ENCODE measurements around the gene CABS1.

CABS1 gene

GRCh38 chr4:70334681-70335080 is at the start of gene CABS1:
Gene CABS1, plus strand, starts transcription at chr4:70334981. Its CDS starts 59 bp downstream, at chr4:70335040.
- DNase-seq (ENCODE audit: low read depth in 1 of 2, low spot score in 1 of 2): no peak

- no peak for DNase-seq (ENCODE audit: low read depth in 1 of 2, low spot score in 1 of 2)
Measured at GRCh38 chr4:70288651-70289050, 46.1 kb upstream of the CABS1 start.

DNA sequence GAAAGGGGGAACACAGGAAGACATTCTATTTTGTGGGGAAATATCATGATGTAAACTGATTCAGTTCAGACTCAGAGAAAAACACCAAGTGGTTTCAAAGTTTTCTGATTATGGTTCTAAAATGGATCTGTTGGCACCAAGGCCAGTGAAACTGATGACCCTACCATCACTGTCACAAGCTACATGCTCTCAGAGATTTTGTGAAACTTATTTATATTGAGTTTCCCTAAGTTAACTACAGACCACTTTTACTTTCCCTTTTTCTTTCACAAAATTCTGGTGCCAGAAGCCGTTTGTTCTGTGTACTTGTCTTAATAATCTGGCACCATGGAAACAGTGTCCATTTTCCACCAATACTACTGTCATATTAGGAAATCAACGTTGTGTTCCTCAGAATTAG is 43.4 kb upstream of the CABS1 start:
- DNase-seq (ENCODE audit: low read depth in 1 of 2, low spot score in 1 of 2): no peak

DNA sequence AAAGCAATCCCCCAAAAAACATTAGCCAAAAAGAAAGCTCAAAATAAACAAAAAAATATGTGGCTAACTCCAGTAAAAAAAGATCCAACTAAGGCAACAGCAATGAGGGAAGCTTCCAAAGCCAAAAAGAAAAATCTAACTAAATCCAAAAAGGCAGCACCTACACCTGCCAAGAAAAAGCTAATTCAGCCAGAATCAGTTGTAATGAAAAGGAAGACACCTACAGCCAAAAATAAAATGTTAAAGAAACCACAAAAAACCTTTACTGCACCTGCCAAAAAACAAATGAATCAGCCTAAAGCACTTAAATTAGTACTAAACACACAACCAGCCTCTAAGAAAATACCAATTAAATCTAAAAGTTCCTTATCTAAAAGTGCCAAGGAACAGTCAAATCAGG is 37.2 kb upstream of the CABS1 start:
- DNase-seq (ENCODE audit: low read depth in 1 of 2, low spot score in 1 of 2): no peak

GRCh38 chr4:70298051-70298450 is 36.7 kb upstream of the CABS1 start:
- DNase-seq (ENCODE audit: low read depth in 1 of 2, low spot score in 1 of 2): no peak

DNA sequence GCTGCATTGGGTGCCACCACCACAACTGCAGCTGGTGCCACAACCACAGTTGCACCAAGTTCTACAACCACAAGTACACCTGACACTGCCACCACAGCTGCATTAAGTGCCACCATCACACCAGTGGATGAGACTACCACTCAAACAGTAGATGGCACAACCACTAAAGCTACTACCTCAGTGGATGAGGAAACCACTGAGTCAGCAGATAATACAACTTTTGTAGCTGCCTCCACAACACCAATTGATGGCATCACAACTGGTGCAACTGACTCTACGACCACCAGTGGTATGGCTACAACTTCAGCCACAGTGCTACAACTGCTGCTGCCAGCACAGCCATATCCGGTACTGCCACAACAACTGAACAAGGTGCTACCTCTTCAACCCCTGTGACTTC is 35.1 kb upstream of the CABS1 start:
- no peak for DNase-seq (ENCODE audit: low read depth in 1 of 2, low spot score in 1 of 2)

DNA sequence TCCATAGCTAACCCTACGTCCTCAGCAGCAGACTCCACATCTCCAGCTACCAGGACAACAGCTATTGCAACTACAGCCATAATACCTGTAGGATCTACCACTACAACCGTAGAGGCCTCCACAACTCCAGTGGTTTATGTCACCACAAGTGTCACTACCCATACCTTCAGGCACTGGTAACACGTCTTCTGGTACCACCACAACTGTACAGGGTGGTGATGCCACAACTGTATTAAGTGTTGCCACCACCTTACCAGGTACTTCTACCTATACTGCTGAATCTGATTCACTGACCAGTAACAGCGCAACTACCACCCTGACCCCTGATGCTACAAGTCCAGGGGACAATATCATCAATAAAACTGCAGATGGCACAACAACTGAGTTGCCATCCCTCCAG is 34.6 kb upstream of the CABS1 start:
- no peak for DNase-seq (ENCODE audit: low read depth in 1 of 2, low spot score in 1 of 2)

- no peak for DNase-seq (ENCODE audit: low read depth in 1 of 2, low spot score in 1 of 2)
Measured at GRCh38 chr4:70303090-70303489, 31.7 kb upstream of the CABS1 start.

GRCh38 chr4:70305601-70306000 is 29.2 kb upstream of the CABS1 start:
- DNase-seq (ENCODE audit: low read depth in 1 of 2, low spot score in 1 of 2): no peak

GRCh38 chr4:70306076-70306475 is 28.7 kb upstream of the CABS1 start:
- no peak for DNase-seq (ENCODE audit: low read depth in 1 of 2, low spot score in 1 of 2)

DNA sequence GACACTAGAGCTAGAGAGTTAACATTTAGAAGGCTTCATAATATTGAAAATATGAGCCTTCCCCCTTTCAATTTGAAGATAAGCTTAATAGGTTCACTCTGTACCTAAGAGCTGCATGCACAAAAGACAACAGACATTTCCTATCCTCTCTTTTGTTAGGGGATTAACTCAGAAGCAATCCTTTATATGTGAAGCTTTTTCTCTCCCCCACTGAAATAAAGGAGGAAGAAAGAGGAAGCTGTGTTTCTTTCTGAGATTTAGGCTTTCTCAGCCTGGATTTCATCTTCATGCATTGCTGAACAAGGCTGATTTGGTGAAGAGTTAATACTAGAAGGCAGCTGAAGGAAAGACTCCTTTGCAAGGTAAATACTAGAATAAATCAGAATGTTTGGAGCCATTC is 21.0 kb upstream of the CABS1 start:
- DNase-seq (ENCODE audit: low read depth in 1 of 2, low spot score in 1 of 2): no peak

DNA sequence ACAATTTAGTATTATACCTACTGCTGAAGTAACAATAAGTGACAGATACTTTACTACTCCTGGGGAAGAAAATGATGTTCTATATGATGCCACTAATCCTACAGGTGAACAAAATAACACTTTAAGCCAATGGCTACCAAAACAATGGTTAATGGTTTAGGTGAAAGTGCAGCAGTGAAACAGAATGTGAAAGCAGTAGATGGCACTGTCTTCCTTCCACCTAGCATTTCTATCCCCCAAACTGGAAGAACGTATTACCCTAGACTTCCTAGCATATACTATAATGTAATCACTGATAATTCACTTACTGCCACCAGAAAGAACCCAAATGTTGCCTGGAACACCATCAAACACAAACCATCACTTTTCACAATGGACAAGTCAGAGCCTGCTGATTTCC is 18.9 kb upstream of the CABS1 start:
- DNase-seq (ENCODE audit: low read depth in 1 of 2, low spot score in 1 of 2): no peak

DNA sequence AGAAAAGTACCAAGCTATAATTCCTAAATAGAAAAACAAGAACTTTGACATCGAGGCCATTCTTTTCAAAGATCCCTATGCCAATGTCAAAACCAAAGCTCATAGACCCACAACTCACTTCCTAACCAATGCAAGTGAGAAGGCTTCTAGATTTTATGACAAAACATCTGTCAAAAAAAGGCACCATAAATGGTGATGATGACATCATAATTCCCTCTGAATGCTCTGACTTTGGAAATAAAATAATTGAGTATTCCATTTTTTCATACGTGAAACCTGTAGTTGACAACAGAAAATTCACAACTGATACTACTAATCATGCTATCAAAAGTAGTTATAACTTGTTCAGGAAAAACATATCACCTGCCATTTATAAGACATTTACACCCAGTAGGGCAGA is 8.7 kb upstream of the CABS1 start:
- DNase-seq (ENCODE audit: low read depth in 1 of 2, low spot score in 1 of 2): no peak

- DNase-seq (ENCODE audit: low read depth in 1 of 2, low spot score in 1 of 2): no peak
Measured at GRCh38 chr4:70336043-70336442, 1.3 kb downstream of the CABS1 start.

DNA sequence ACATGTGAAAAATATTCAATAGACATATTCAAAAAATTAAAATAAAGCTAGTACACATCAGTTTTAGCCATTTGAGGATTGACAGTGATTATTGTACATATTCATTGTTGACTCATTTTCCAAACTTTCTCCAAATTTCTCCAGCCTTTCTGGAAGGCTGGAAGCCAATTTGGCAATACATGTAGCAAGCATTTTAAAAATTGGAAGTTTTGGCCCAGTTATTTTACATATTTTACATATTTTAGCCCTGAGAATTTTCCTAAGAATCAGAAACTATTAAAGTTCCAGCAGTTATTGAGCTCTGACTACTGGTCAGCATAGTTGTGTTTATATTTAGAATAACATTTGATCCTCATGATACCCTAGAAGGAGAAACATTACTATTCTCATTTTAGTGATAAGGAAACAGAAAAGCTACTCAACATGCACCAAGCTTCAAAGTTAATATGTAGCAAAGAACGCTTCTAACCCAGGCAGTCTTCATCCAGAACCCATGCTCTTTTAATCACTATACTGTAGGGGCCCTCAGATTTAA is 3.2 kb downstream of the CABS1 start:
- DNase-seq (ENCODE audit: low read depth in 1 of 2, low spot score in 1 of 2): no peak

GRCh38 chr4:70356185-70356584 is 21.4 kb downstream of the CABS1 start:
- no peak for DNase-seq (ENCODE audit: low read depth in 1 of 2, low spot score in 1 of 2)

GRCh38 chr4:70359115-70359661 is 24.4 kb downstream of the CABS1 start:
- DNase-seq (ENCODE audit: low read depth in 1 of 2, low spot score in 1 of 2): no peak

DNA sequence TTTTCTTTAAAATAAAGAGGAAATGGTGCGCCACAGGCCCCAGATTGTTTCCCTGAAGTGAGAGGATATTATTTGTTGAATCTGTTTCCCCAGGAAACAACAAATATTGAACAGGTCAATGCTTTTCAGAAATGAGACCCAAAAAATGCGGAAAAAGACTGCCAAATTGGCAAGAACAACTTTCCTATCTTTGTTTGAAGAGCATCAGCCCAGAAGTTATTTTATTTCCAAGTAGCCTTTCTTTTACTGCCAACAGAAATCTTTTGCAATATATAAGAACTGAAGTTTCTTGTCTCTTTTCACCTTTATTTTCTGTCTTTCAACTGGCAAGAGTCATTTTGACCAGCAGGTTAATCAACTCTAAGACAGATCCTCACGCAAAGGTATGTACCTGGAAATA is 25.7 kb downstream of the CABS1 start, which contains the start of gene SMR3A:
SMR3A (plus strand) TSS at position 301 of the 400 bp plus-strand sequence. CDS start 1,356 bp downstream, outside the sequence.
- no peak for DNase-seq (ENCODE audit: low read depth in 1 of 2, low spot score in 1 of 2)

- no peak for DNase-seq (ENCODE audit: low read depth in 1 of 2, low spot score in 1 of 2)
Measured at GRCh38 chr4:70364002-70364401, 29.2 kb downstream of the CABS1 start.

GRCh38 chr4:70365479-70365878 is 30.7 kb downstream of the CABS1 start:
- no peak for DNase-seq (ENCODE audit: low read depth in 1 of 2, low spot score in 1 of 2)

DNA sequence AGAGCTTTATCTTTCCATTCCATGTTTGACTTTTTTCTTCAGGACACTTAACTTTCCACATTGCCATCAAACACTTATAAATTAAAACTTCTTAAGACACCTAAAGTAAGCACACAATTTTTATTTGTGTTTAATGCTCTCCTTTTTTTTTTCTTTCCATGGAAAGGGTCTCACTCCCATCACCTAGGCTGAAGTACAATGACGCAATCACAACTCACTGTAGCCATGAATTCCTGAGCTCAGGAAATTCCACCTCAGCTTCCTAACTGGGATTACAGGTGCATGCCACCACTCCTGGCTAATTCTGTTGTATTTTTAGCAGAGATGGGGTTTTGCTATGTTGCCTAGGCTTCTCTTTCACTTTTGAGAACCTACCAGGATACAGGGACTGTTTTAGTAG is 33.0 kb downstream of the CABS1 start:
- no peak for DNase-seq (ENCODE audit: low read depth in 1 of 2, low spot score in 1 of 2)

DNA sequence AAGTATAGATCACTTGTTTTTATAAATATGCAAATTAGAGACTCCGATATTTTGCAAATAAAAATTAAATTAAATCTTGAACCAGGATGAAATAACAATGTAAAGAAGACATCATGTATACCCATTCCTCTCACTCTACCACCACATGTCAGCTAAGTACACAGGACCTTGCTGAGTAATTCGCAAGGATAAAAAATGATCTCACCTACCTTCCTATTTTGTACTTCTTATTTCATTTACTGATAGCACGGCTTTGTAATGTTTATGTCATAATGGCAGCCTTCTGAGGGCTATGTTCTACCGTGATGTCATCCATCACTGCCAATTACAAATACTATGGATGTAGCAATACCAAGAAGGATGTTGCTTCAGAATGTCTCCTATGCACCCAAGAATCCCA is 37.2 kb downstream of the CABS1 start:
- DNase-seq (ENCODE audit: low read depth in 1 of 2, low spot score in 1 of 2): no peak

DNA sequence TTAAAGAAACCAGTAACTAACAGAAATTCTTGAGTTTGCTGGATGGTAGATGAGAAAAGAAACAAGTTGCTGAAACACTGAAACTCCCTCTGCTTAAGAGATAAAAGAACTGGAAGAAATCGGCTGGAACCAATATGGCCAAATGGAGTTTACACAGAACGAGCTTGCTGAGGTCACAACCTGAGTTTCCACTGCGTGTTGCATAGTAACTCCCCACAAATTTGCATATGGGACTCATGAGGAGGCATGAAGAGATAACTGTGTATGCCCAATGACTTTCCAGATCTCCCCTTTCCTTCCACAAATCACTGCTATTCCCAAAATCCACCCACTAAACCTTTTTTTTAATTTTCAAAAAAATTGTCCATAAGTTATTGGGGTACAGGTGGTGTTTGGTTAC is 38.0 kb downstream of the CABS1 start:
- no peak for DNase-seq (ENCODE audit: low read depth in 1 of 2, low spot score in 1 of 2)
